Smooth muscle cell (in vitro differentiated cells): ENCODE measurements around the gene MEPCE. TPM values are rescaled to one million over a fixed set of nuclear protein-coding genes. Genes with fewer than 3 reads are reported as not detected.
A peak's percentile ranks its signal among the peaks of the same experiment; 100 is the strongest.

Experiments used
- DNase-seq: peaks from one replicate; lab custom pipeline; 2025; ENCODE audit not compliant: unreplicated experiment; lab: John Stamatoyannopoulos, UW
- H2AFZ ChIP-seq: fragments of 200-600 bp; sonication (generic); 2 replicates; pipeline ENCODE4 v1.6.0; 2016; ENCODE audit warnings: antibody characterized with exemption, low read depth, mild to moderate bottlenecking
- H3F3A ChIP-seq: fragments of 200-600 bp; sonication (generic); 2 replicates; pipeline ENCODE4 v1.6.0; 2017; ENCODE audit warnings: antibody characterized with exemption, low read depth
- H3K27ac ChIP-seq: fragments of 200-600 bp; sonication (generic); 2 replicates; pipeline ENCODE4 v1.5.1; 2016; ENCODE audit warnings: low read depth, mild to moderate bottlenecking
- H3K27me3 ChIP-seq: fragments of 200-600 bp; sonication (generic); 2 replicates; pipeline ENCODE4 v1.6.1; 2016; ENCODE audit warnings: low read depth, mild to moderate bottlenecking
- H3K36me3 ChIP-seq: fragments of 200-600 bp; sonication (generic); 2 replicates; pipeline ENCODE4 v1.5.1; 2016; ENCODE audit warnings: low read depth
- H3K4me1 ChIP-seq: fragments of 200-600 bp; sonication (generic); 2 replicates; pipeline ENCODE4 v1.5.1; 2016; ENCODE audit warnings: low read depth
- H3K4me2 ChIP-seq: fragments of 200-600 bp; sonication (generic); 2 replicates; pipeline ENCODE4 v1.6.0; 2016; ENCODE audit warnings: mild to moderate bottlenecking
- H3K4me3 ChIP-seq: fragments of 200-600 bp; sonication (generic); 2 replicates; pipeline ENCODE4 v1.5.1; 2016; ENCODE audit warnings: mild to moderate bottlenecking
- H3K79me2 ChIP-seq: fragments of 200-600 bp; sonication (generic); 2 replicates; pipeline ENCODE4 v1.6.0; 2016; ENCODE audit warnings: low read depth, mild to moderate bottlenecking
- H3K9ac ChIP-seq: fragments of 200-600 bp; sonication (generic); 2 replicates; pipeline ENCODE4 v1.6.0; 2016; ENCODE audit warnings: low read depth
- H3K9me3 ChIP-seq: fragments of 200-600 bp; sonication (generic); replicated peaks from 2 replicates; pipeline ENCODE4 v1.5.1; 2016; ENCODE audit warnings: low read depth
- H4K20me1 ChIP-seq: fragments of 200-600 bp; sonication (generic); 2 replicates; pipeline ENCODE4 v1.6.0; 2016; ENCODE audit warnings: low read depth
- CTCF ChIP-seq: fragments of 200-600 bp; sonication (generic); IDR thresholded peaks from 2 replicates; pipeline ENCODE4 v1.5.1; 2017; ENCODE audit warnings: borderline replicate concordance, mild to moderate bottlenecking, antibody characterized with exemption; ENCODE audit not compliant: insufficient read depth, poor library complexity, severe bottlenecking
- WGBS: methylation state at CpG from one replicate; pipeline ENCODE4 v1.1.7; 2016; ENCODE audit warnings: low lambda C conversion rate; 5-methylcytosine and 5-hydroxymethylcytosine counted together
- polyA plus RNA-seq: library from polyadenylated mRNA; unstranded; fragments of >200 nt; fragmentation: Nextera tagmentation; extraction: Ambion mirVana; gene quantifications from 2 replicates; pipeline ENCODE4 v1.2.1, GENCODE V29; 2016
- total RNA-seq: library from RNA; depleted of rRNA; stranded (reverse); fragments of >200 nt; gene quantifications from 2 replicates; pipeline ENCODE4 v1.2.3, GENCODE V29; 2014

Gene MEPCE
- total and polyA plus RNA-seq, 2 experiments from 2014 or later: 14.8 to 19.7 TPM

GRCh38 chr7:100430493-100431285 is 1.1 kb downstream of the MEPCE start:
- H3K36me3 ChIP-seq: no peaks in the 10 kb centered on the region
- DNase-seq: no peak
- peak overlapping the region; percentile 99 for H3K27ac ChIP-seq
- WGBS: 61% methylated on average over 31 of the region's 31 CpGs
- H3K27me3 ChIP-seq: no peaks in the 10 kb centered on the region
- no peak overlapping the region for H2AFZ ChIP-seq
- H3K9me3 ChIP-seq: no peaks in the 10 kb centered on the region
- peaks cover 23% of the 10 kb centered on the region for H4K20me1 ChIP-seq
- TF ChIP-seq CTCF: no peak
- H3K4me2 ChIP-seq: peak overlapping the region; percentile 85
- H3K79me2 ChIP-seq: peaks cover 38% of the 10 kb centered on the region
- H3K9ac ChIP-seq: peak overlapping the region; percentile 98
- peak overlapping the region; percentile 71 for H3K4me3 ChIP-seq
- peaks cover 27% of the 10 kb centered on the region for H3K4me1 ChIP-seq
- peaks cover 10% of the 10 kb centered on the region for H3F3A ChIP-seq

GRCh38 chr7:100431286-100431735 is 1.7 kb downstream of the MEPCE start:
- Histone ChIP-seq H3K27me3 (no peaks in the 10 kb centered on the region), H3K4me3 (no peak overlapping the region), H2AFZ (no peak overlapping the region), H3K4me1 (peaks cover 27% of the 10 kb centered on the region), H3K9ac (no peak overlapping the region), H3K9me3 (no peaks in the 10 kb centered on the region), H3K36me3 (no peaks in the 10 kb centered on the region), H3K27ac (no peak overlapping the region), H4K20me1 (peaks cover 23% of the 10 kb centered on the region), H3K4me2 (peak overlapping the region; percentile 85), H3K79me2 (peaks cover 38% of the 10 kb centered on the region), H3F3A (peaks cover 10% of the 10 kb centered on the region)
- TF ChIP-seq CTCF: no peak
- 98% methylated on average over 23 of the region's 23 CpGs for WGBS
- no peak for DNase-seq

- peaks cover 10% of the 10 kb centered on the region for H3F3A ChIP-seq
- H3K4me3 ChIP-seq: no peak overlapping the region
- H3K36me3 ChIP-seq: no peaks in the 10 kb centered on the region
- no peaks in the 10 kb centered on the region for H3K27me3 ChIP-seq
- no peaks in the 10 kb centered on the region for H3K9me3 ChIP-seq
- H3K9ac ChIP-seq: no peak overlapping the region
- DNase-seq: no peak
- no peak for TF ChIP-seq CTCF
- H4K20me1 ChIP-seq: peaks cover 23% of the 10 kb centered on the region
- H3K79me2 ChIP-seq: peaks cover 38% of the 10 kb centered on the region
- no peak overlapping the region for H3K27ac ChIP-seq
- no peak overlapping the region for H2AFZ ChIP-seq
- 94% methylated on average over 4 of the region's 4 CpGs for WGBS
- H3K4me2 ChIP-seq: peak overlapping the region; percentile 85
- H3K4me1 ChIP-seq: peaks cover 27% of the 10 kb centered on the region
Measured at GRCh38 chr7:100432053-100432452, 2.4 kb downstream of the MEPCE start.
